Activated T-helper 1 cell treated with anti-CD3 and anti-CD28 coated beads, Interleukin-12 subunit alpha, Interleukin-12 subunit beta, Interleukin-2, Interleukin-4 antibody, amounts not matched to agents 30 ng/mL and 10 ng/mL and 1 ng/mL, durations not matched to agents 14 hours and 24 hours and 36 hours (primary cell): ENCODE data around the gene DDX28. TPM values are rescaled to one million over a fixed set of nuclear protein-coding genes. Genes with fewer than 3 reads are reported as not detected.
"Not testable (repeated sequence)": the region's sequence is repeated elsewhere in the genome, so short reads cannot be mapped to it uniquely, and the experiment has no call there.

Experiments
- DNase-seq: peaks from one replicate; pipeline ENCODE4 v3.0.0; 2021; ENCODE audit warnings: low spot score
- H3K27ac Mint-ChIP-seq: one replicate; pipeline ENCODE4 v1.8.0; 2021; ENCODE audit warnings: mild to moderate bottlenecking, mixed read lengths
- H3K27me3 Mint-ChIP-seq: one replicate; pipeline ENCODE4 v1.8.0; 2022; ENCODE audit warnings: mild to moderate bottlenecking, moderate library complexity, mixed read lengths; ENCODE audit not compliant: insufficient read depth
- H3K36me3 Mint-ChIP-seq: one replicate; pipeline ENCODE4 v1.8.0; 2021; ENCODE audit warnings: low read depth, mixed read lengths
- H3K4me1 Mint-ChIP-seq: one replicate; pipeline ENCODE4 v1.8.0; 2021; ENCODE audit warnings: low read depth, mixed read lengths
- H3K4me3 Mint-ChIP-seq: one replicate; pipeline ENCODE4 v1.8.0; 2021; ENCODE audit warnings: mild to moderate bottlenecking, moderate library complexity, mixed read lengths
- H3K9me3 Mint-ChIP-seq: one replicate; pipeline ENCODE4 v1.8.0; 2021; ENCODE audit warnings: mixed read lengths
- intact Hi-C: fragments of 100-400 bp; cut with micrococcal nuclease; formaldehyde crosslinking; loops from one replicate; pipeline ENCODE4 v1.15.1; 2024
- total RNA-seq: library from RNA; stranded (reverse); gene quantifications from 2 replicates; pipeline ENCODE4 v1.2.3, GENCODE V29; 2022

The DDX28 gene
- total RNA-seq, 1 donor from 2014 or later: 28.4 TPM

GRCh38 chr16:67986949-67987348 is 36.1 kb downstream of the DDX28 start:
- H3K4me3 Mint-ChIP-seq: no peak overlapping the region
- H3K9me3 Mint-ChIP-seq: no peaks in the 10 kb centered on the region
- DNase-seq: no peak
- no peaks in the 10 kb centered on the region for H3K36me3 Mint-ChIP-seq
- H3K27me3 Mint-ChIP-seq: no peaks in the 10 kb centered on the region
- no peak overlapping the region for H3K27ac Mint-ChIP-seq
- intact Hi-C loops: no loop called here
- H3K4me1 Mint-ChIP-seq: peaks cover 17% of the 10 kb centered on the region

GRCh38 chr16:67982011-67982696 is 40.9 kb downstream of the DDX28 start:
- Mint-ChIP-seq H3K9me3 (no peaks in the 10 kb centered on the region), H3K4me1 (peaks cover 17% of the 10 kb centered on the region), H3K36me3 (no peaks in the 10 kb centered on the region), H3K27me3 (no peaks in the 10 kb centered on the region), H3K4me3 (no peak overlapping the region), H3K27ac (no peak overlapping the region)
- DNase-seq: no peak
- intact Hi-C loops: no loop called here

- Mint-ChIP-seq H3K9me3 (no peaks in the 10 kb centered on the region), H3K27ac (no peak within 1 kb of the TSS), H3K4me3 (no peak within 1 kb of the TSS), H3K36me3 (no peaks in the 10 kb centered on the region), H3K4me1 (peaks cover 17% of the 10 kb centered on the region), H3K27me3 (no peaks in the 10 kb centered on the region)
- intact Hi-C loops: no loop called here
- no peak for DNase-seq
Observed at GRCh38 chr16:67979955-67980678, 42.9 kb downstream of the DDX28 start, which contains the start of gene DPEP3. Gene DPEP3 (minus strand): TSS chr16:67980499. CDS start chr16:67980380, 119 bp downstream.

DNA sequence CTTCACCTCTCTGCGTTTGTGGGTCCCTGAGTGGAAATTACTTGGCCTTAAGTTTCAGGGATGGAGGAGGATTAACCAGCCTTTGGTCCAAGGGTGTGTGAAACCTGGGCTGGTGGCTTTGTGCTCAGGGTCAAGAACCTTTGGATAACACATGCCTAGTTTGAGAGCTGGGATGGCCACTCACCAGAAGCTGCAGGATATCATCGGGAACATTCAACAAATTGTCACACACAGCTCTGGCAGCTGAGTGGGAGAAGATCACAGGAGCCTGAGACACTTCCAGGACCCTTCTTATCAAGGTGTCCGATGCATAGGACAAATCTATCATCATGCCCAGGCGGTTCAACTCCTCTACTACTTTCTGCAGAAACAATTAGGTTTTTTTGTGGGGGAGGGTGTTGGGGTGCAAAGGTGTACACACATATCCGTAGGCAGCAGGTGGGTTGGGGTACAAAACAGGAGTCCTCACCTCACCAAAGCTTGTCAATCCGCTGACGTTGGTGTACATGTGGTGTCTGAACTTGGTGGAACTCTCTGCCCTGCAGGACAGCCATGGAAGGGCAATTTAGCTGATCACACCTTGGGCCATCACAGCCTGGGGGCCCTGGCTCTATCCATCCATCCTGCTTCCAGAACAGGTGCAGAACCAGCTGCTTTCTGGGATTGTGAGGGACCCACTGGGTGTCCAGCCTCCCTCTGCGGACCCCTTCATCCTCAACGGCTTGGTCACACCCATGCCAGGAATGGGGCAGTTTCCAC is 45.4 kb downstream of the DDX28 start:
- H3K9me3 Mint-ChIP-seq: no peaks in the 10 kb centered on the region
- no peaks in the 10 kb centered on the region for H3K36me3 Mint-ChIP-seq
- H3K27ac Mint-ChIP-seq: no peak overlapping the region
- intact Hi-C loops: no loop called here
- H3K4me1 Mint-ChIP-seq: no peaks in the 10 kb centered on the region
- no peaks in the 10 kb centered on the region for H3K27me3 Mint-ChIP-seq
- no peak overlapping the region for H3K4me3 Mint-ChIP-seq
- no peak for DNase-seq

- H3K27ac Mint-ChIP-seq: no peak overlapping the region
- no peaks in the 10 kb centered on the region for H3K4me1 Mint-ChIP-seq
- no peaks in the 10 kb centered on the region for H3K36me3 Mint-ChIP-seq
- DNase-seq: no peak
- H3K9me3 Mint-ChIP-seq: no peaks in the 10 kb centered on the region
- H3K27me3 Mint-ChIP-seq: no peaks in the 10 kb centered on the region
- no peak overlapping the region for H3K4me3 Mint-ChIP-seq
- intact Hi-C loops: no loop called here
Observed at GRCh38 chr16:67977005-67977404, 46.0 kb downstream of the DDX28 start.

DNA sequence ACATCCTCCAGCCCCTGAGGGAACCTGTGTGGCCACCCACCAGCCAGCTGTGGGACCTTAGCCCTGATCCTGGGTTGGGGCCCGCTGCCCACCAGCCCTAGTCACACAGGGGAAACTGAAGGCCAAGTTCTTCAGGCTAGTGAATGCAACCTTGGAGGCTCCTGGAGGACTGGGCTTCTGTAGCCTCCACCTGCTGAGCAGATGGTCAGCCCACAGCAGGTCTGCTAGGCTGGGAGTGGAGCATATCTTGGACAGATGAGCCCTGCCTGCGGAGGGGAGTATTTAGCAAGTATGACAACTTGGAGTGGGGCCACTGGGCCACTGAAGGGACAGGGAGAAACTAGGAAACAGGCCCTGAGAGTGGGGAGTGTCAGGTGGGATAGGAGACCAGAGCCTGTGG is 46.8 kb downstream of the DDX28 start:
- intact Hi-C loops: no loop called here
- H3K36me3 Mint-ChIP-seq: no peaks in the 10 kb centered on the region

DNA sequence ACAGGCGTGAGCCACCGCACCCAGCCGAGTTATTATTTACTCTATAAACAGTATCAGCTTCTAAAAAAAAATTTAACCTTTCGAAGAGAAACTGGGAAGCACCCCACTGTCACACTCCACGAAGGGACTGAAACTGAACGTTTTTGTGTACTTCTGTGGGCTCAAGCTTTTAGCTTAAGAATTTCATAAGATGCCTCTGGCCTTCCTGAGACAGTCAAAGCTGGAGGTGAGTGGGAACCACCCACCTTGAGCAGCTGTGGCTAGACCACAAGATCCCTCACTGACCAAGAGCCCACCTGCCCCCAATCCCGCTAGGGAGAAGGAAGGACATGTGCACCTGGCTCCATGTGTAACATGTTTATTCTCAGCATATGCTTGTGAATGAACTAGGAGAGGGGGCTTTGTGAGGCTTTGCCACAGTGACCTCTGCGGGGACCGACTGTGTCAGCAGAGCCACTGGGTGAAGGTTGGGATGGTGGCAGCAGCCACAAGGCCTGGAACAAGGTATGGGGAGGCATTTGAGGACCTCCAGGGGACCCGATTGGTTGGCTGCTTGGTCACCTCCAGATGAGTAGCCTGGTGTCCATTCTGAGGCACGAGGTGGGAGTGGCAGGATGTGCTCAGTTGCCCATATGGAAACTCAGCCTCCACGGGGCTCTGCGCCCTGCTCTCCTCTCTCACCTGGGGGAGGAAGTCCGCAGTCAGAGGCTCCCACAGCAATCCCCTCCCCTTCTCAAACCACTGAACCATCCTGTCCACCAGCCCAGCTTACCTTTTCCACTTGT is 47.5 kb downstream of the DDX28 start:
- no peaks in the 10 kb centered on the region for H3K27me3 Mint-ChIP-seq
- no peak overlapping the region for H3K4me3 Mint-ChIP-seq
- H3K27ac Mint-ChIP-seq: no peak overlapping the region
- no peaks in the 10 kb centered on the region for H3K9me3 Mint-ChIP-seq
- H3K4me1 Mint-ChIP-seq: no peaks in the 10 kb centered on the region
- no peaks in the 10 kb centered on the region for H3K36me3 Mint-ChIP-seq
- intact Hi-C loops: no loop called here
- DNase-seq: no peak

More for the DNA sequence above, 46.8 kb downstream of the DDX28 start:
- H3K4me3 Mint-ChIP-seq: no peak overlapping the region
- DNase-seq: no peak
- H3K27me3 Mint-ChIP-seq: no peaks in the 10 kb centered on the region
- H3K27ac Mint-ChIP-seq: no peak overlapping the region
- H3K9me3 Mint-ChIP-seq: no peaks in the 10 kb centered on the region
- H3K4me1 Mint-ChIP-seq: no peaks in the 10 kb centered on the region

DNA sequence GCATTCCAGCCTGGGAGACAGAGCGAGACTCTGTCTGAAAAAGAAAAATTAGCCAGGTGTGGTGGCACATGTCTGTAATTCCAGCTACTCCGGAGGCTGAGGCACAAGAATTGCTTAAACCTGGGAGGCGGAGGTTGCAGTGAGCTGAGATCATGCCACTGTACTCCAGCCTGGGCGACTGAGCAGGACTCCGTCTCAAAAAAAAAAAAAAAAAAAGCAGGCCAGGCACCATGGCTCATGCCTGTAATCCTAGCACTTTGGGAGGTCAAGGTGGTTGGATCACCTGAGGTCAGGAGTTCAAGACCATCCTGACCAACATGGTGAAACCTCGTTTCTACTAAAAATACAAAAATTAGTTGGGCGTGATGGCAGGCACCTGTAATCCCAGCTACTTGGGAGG is 50.7 kb downstream of the DDX28 start:
- H3K27ac Mint-ChIP-seq, H3K4me3 Mint-ChIP-seq, DNase-seq, intact Hi-C loops, H3K9me3 Mint-ChIP-seq, H3K27me3 Mint-ChIP-seq, H3K36me3 Mint-ChIP-seq: not testable (repeated sequence)
- peaks cover 18% of the 10 kb centered on the region for H3K4me1 Mint-ChIP-seq

- H3K27me3 Mint-ChIP-seq: no peaks in the 10 kb centered on the region
Observed at GRCh38 chr16:67971111-67971510, 51.9 kb downstream of the DDX28 start.

More at GRCh38 chr16:67971111-67971510, 51.9 kb downstream of the DDX28 start:
- Mint-ChIP-seq H3K9me3 (no peaks in the 10 kb centered on the region), H3K4me1 (peaks cover 29% of the 10 kb centered on the region), H3K27ac (no peak overlapping the region), H3K36me3 (peaks cover 1% of the 10 kb centered on the region), H3K4me3 (peak overlapping the region; percentile 30)
- intact Hi-C loops: no loop called here
- no peak for DNase-seq

Other genes with a start within 250 kb of the DDX28 start
- 23.0 and 25.7 TPM in 2 replicates for gene RANBP10, start 216.7 kb downstream of the DDX28 start, total RNA-seq
- 0.52 and 0.83 TPM in 2 replicates for gene TSNAXIP1, start 216.3 kb downstream of the DDX28 start, total RNA-seq
- 43.0 and 49.5 TPM in 2 replicates for gene THAP11, start 180.9 kb downstream of the DDX28 start, total RNA-seq
- 183 and 186 TPM in 2 replicates for gene NUTF2, start 176.3 kb downstream of the DDX28 start, total RNA-seq
- 41.6 and 45.0 TPM in 2 replicates for gene CENPT, start 175.5 kb downstream of the DDX28 start, total RNA-seq
- 115 and 128 TPM in 2 replicates for gene EDC4, start 150.2 kb downstream of the DDX28 start, total RNA-seq
- 0.65 and 0.76 TPM in 2 replicates for gene NRN1L, start 138.3 kb downstream of the DDX28 start, total RNA-seq
- gene PSKH1, start 130.0 kb downstream of the DDX28 start, total RNA-seq: 17.8 TPM in 2 replicates
- 5.5 and 6.9 TPM in 2 replicates for gene CTRL, start 91.4 kb downstream of the DDX28 start, total RNA-seq
- 213 and 218 TPM in 2 replicates for gene PSMB10, start 86.4 kb downstream of the DDX28 start, total RNA-seq
- 12.7 and 20.3 TPM in 2 replicates for gene LCAT, start 79.1 kb downstream of the DDX28 start, total RNA-seq
- gene SLC12A4, start 54.6 kb downstream of the DDX28 start, total RNA-seq: 40.0 and 43.1 TPM in 2 replicates
- gene DPEP3, start 42.7 kb downstream of the DDX28 start, total RNA-seq: not detected in 2 replicates
- gene DPEP2, start 23.7 kb downstream of the DDX28 start, total RNA-seq: 2.4 and 2.6 TPM in 2 replicates
- gene DPEP2NB, start 7.3 kb downstream of the DDX28 start, total RNA-seq: not detected in 2 replicates
- gene DUS2, start 52 bp upstream of the DDX28 start, total RNA-seq: 34.7 and 37.2 TPM in 2 replicates
- gene NFATC3, start 62.1 kb upstream of the DDX28 start, total RNA-seq: 152 and 157 TPM in 2 replicates
- gene ESRP2, start 212.9 kb upstream of the DDX28 start, total RNA-seq: 0.10 and 0.12 TPM in 2 replicates
- 8.6 and 8.8 TPM in 2 replicates for gene PLA2G15, start 222.1 kb upstream of the DDX28 start, total RNA-seq
- gene SLC7A6, start 241.3 kb upstream of the DDX28 start, total RNA-seq: 139 and 143 TPM in 2 replicates